ENCODE data around the gene TCF12.

DNA sequence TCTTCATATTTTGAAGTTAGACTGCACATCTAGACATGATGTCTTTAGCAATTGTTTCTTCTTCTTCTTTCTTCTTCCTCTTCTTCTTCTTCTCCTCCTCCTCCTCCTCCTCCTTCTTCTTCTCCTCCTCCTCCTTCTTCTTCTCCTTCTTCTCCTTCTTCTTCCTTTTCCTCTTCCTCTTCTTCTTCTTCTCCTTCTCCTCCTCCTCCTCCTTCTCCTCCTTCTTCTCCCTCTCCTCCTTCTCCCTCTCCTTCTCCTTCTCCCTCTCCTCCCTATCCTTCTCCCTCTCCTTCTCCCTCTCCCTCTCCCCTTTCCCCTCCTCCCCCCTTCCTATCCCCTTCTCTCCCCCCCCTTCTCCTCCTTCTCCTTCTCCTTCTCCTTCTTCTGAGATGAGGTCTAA lies 21.9 kb downstream of the TCF12 start:
- TF ChIP-seq EGR1 (IDR thresholded peaks at IDR 0.05) (no peak), ZBTB7A (IDR thresholded peaks at IDR 0.05; ENCODE audit: low read depth) (no peak), EP300 (IDR thresholded peaks at IDR 0.05; ENCODE audit: borderline replicate concordance) (no peak), FOXM1 (IDR thresholded peaks at IDR 0.05; ENCODE audit: borderline replicate concordance, low read depth) (no peak), RAD21 (IDR thresholded peaks at IDR 0.05; ENCODE audit: low read depth) (no peak), TEAD4 (IDR thresholded peaks at IDR 0.05) (no peak), CREB1 (IDR thresholded peaks at IDR 0.05; ENCODE audit: low read depth) (no peak), YY1 (IDR thresholded peaks at IDR 0.05; ENCODE audit: low read depth) (no peak), TCF12 (IDR thresholded peaks at IDR 0.05; ENCODE audit: low read depth) (no peak), TAF1 (IDR thresholded peaks at IDR 0.05; ENCODE audit: low read depth) (no peak), NFIC (IDR thresholded peaks at IDR 0.05) (no peak)
- TF ChIP-seq, protein P1, sequence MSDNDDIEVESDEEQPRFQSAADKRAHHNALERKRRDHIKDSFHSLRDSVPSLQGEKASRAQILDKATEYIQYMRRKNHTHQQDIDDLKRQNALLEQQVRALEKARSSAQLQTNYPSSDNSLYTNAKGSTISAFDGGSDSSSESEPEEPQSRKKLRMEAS (IDR thresholded peaks at IDR 0.05) = no peak
- TF ChIP-seq, protein P2, sequence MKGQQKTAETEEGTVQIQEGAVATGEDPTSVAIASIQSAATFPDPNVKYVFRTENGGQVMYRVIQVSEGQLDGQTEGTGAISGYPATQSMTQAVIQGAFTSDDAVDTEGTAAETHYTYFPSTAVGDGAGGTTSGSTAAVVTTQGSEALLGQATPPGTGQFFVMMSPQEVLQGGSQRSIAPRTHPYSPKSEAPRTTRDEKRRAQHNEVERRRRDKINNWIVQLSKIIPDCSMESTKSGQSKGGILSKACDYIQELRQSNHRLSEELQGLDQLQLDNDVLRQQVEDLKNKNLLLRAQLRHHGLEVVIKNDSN (IDR thresholded peaks at IDR 0.05) = no peak
- TF ChIP-seq, protein P3, sequence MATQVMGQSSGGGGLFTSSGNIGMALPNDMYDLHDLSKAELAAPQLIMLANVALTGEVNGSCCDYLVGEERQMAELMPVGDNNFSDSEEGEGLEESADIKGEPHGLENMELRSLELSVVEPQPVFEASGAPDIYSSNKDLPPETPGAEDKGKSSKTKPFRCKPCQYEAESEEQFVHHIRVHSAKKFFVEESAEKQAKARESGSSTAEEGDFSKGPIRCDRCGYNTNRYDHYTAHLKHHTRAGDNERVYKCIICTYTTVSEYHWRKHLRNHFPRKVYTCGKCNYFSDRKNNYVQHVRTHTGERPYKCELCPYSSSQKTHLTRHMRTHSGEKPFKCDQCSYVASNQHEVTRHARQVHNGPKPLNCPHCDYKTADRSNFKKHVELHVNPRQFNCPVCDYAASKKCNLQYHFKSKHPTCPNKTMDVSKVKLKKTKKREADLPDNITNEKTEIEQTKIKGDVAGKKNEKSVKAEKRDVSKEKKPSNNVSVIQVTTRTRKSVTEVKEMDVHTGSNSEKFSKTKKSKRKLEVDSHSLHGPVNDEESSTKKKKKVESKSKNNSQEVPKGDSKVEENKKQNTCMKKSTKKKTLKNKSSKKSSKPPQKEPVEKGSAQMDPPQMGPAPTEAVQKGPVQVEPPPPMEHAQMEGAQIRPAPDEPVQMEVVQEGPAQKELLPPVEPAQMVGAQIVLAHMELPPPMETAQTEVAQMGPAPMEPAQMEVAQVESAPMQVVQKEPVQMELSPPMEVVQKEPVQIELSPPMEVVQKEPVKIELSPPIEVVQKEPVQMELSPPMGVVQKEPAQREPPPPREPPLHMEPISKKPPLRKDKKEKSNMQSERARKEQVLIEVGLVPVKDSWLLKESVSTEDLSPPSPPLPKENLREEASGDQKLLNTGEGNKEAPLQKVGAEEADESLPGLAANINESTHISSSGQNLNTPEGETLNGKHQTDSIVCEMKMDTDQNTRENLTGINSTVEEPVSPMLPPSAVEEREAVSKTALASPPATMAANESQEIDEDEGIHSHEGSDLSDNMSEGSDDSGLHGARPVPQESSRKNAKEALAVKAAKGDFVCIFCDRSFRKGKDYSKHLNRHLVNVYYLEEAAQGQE (IDR thresholded peaks at IDR 0.05; ENCODE audit: low read depth) = no peak
